Eye (tissue), 1 donor: ENCODE data around the gene TBX21.
A peak's percentile ranks its signal among the peaks of the same experiment; 100 is the strongest.

Experiments
- DNase-seq: peaks from one replicate; pipeline ENCODE4 v3.0.0-alpha.2; 2015

Gene TBX21

GRCh38 chr17:47697906-47698711 lies 34.9 kb upstream of the TBX21 start:
- DNase-seq = no peak

- peak; percentile 75 for DNase-seq
Measured at GRCh38 chr17:47698749-47699535, 34.1 kb upstream of the TBX21 start.

GRCh38 chr17:47699536-47699840 lies 33.5 kb upstream of the TBX21 start:
- no peak for DNase-seq

GRCh38 chr17:47700471-47701449 lies 32.3 kb upstream of the TBX21 start:
- no peak for DNase-seq

- peak; percentile 44 for DNase-seq
Measured at GRCh38 chr17:47701608-47702007, 31.4 kb upstream of the TBX21 start.

- no peak for DNase-seq
Measured at GRCh38 chr17:47702391-47702995, 30.5 kb upstream of the TBX21 start.

GRCh38 chr17:47703191-47703591 lies 29.8 kb upstream of the TBX21 start:
- no peak for DNase-seq

- DNase-seq = no peak
Measured at GRCh38 chr17:47703671-47704070, 29.4 kb upstream of the TBX21 start.

- no peak for DNase-seq
Measured at GRCh38 chr17:47704116-47704515, 28.9 kb upstream of the TBX21 start.

- DNase-seq = no peak
Measured at GRCh38 chr17:47704736-47705135, 28.3 kb upstream of the TBX21 start.

- no peak for DNase-seq
Measured at GRCh38 chr17:47705536-47706530, 27.2 kb upstream of the TBX21 start.

- no peak for DNase-seq
Measured at GRCh38 chr17:47707056-47707804, 25.8 kb upstream of the TBX21 start.

GRCh38 chr17:47707884-47708283 lies 25.2 kb upstream of the TBX21 start:
- DNase-seq = no peak

GRCh38 chr17:47708312-47708863 lies 24.6 kb upstream of the TBX21 start:
- no peak for DNase-seq

- no peak for DNase-seq
Measured at GRCh38 chr17:47708864-47709541, 24.0 kb upstream of the TBX21 start.

- no peak for DNase-seq
Measured at GRCh38 chr17:47709594-47709993, 23.4 kb upstream of the TBX21 start.

GRCh38 chr17:47711366-47712099 lies 21.5 kb upstream of the TBX21 start:
- no peak for DNase-seq

- no peak for DNase-seq
Measured at GRCh38 chr17:47712330-47713023, 20.6 kb upstream of the TBX21 start.
